Naive thymus-derived CD8-positive, alpha-beta T cell (primary cell): ENCODE results near the gene SNCAIP. TPM values are rescaled to one million over a fixed set of nuclear protein-coding genes. Genes with fewer than 3 reads are reported as not detected.
A peak's percentile ranks its signal among the peaks of the same experiment; 100 is the strongest.

Source experiments
- ATAC-seq, 2 donors: fragments of 150-1000 bp; cut with Tn5 transposase in 1 of 2; sonication (Bioruptor Pico), chemical (Tn5 transposase) in 1 of 2; 1 replicate in 1 of 2; 2 replicates in 1 of 2; pipeline ENCODE4 v1.10.0; 2021; ENCODE audit warnings: mild to moderate bottlenecking in 2 of 2, moderate library complexity in 2 of 2
- POLR2A ChIA-PET: fragments of 350-600 bp; sonication (Branson Sonifier 250); formaldehyde crosslinking; loops from one replicate; lab custom pipeline; 2021; ENCODE audit warnings: antibody characterized with exemption; lab: Charles Lee
- DNase-seq, 10 donors: peaks; one replicate each; pipeline versions ENCODE4 v3.0.0 to v3.0.0-alpha.2; 2020 to 2022
- H3K27ac Mint-ChIP-seq, 10 donors: one replicate each; pipeline ENCODE4 v1.8.0; 2020 to 2022; ENCODE audit warnings: mild to moderate bottlenecking in 10 of 10, mixed read lengths in 10 of 10, moderate library complexity in 4 of 10, inconsistent platforms in 1 of 10
- H3K27me3 Mint-ChIP-seq, 5 donors: one replicate each; pipeline ENCODE4 v1.8.0; 2021 to 2022; ENCODE audit warnings: mixed read lengths in 5 of 5
- H3K36me3 Mint-ChIP-seq, 3 donors: one replicate each; pipeline ENCODE4 v1.8.0; 2020 to 2022; ENCODE audit warnings: mixed read lengths in 3 of 3, mild to moderate bottlenecking in 2 of 3, inconsistent platforms in 1 of 3
- H3K4me1 Mint-ChIP-seq, 4 donors: one replicate each; pipeline ENCODE4 v1.8.0; 2021 to 2022; ENCODE audit warnings: mixed read lengths in 4 of 4
- H3K4me3 Mint-ChIP-seq, 10 donors: one replicate each; pipeline ENCODE4 v1.8.0; 2020 to 2022; ENCODE audit warnings: mild to moderate bottlenecking in 10 of 10, mixed read lengths in 10 of 10, moderate library complexity in 6 of 10, inconsistent platforms in 1 of 10
- H3K9me3 Mint-ChIP-seq, 9 donors: one replicate each; pipeline ENCODE4 v1.8.0; 2020 to 2022; ENCODE audit warnings: mixed read lengths in 9 of 9, mild to moderate bottlenecking in 3 of 9, inconsistent platforms in 1 of 9, moderate library complexity in 1 of 9
- polyA plus RNA-seq, 3 donors: library from polyadenylated mRNA; unstranded; fragments of 300-500 nt; fragmentation: Illumina TruSeq; gene quantifications; one replicate each; pipeline ENCODE4 v1.2.3, GENCODE V29; 2021
- total RNA-seq, 8 experiments: library from RNA in 2 of 8; stranded (reverse) in 2 of 8; gene quantifications; one replicate each; pipeline ENCODE4 v1.2.3 and lab custom pipeline; 2021 to 2026

Gene SNCAIP
- total and polyA plus RNA-seq, 5 experiments from 2014 or later = not detected

GRCh38 chr5:122493091-122494021, 181.3 kb downstream of the SNCAIP start:
- POLR2A ChIA-PET = no interaction called here
- H3K4me1 Mint-ChIP-seq = no peaks in the 10 kb centered on the region

DNA sequence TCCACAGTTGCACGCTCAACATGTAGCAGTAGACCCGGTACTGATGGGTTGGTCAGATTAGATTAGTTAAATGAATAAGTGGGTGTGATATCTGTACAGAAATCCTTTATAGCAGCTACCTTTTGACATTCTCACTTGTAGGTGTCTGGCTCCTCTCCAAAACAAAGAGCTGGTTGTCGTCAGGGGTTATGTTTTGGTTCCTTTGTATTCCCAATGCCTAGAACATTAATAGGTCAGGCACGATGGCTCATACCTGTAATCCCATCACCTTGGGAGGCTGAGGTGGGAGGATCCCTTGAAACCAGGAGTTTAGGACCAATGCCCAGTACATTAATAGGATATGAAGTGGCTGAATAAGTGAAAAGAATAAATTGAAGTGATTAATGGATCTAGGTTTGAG, 182.1 kb downstream of the SNCAIP start:
- ATAC-seq (no peak), DNase-seq (no peak)
- POLR2A ChIA-PET = no interaction called here
- Mint-ChIP-seq H3K4me1 (no peaks in the 10 kb centered on the region), H3K4me3 (no peak overlapping the region), H3K27me3 (peaks cover 0 to 12% (median 2%) of the 10 kb centered on the region in 5 donors), H3K27ac (no peak overlapping the region), H3K36me3 (no peaks in the 10 kb centered on the region), H3K9me3 (peaks cover 0 to 9% (median 0%) of the 10 kb centered on the region in 9 donors)

More at GRCh38 chr5:122493091-122494021, 181.3 kb downstream of the SNCAIP start:
- H3K27ac Mint-ChIP-seq = no peak overlapping the region
- DNase-seq (no peak), ATAC-seq (no peak)
- H3K36me3 Mint-ChIP-seq = no peaks in the 10 kb centered on the region
- peaks cover 0 to 8% (median 4%) of the 10 kb centered on the region in 5 donors for H3K27me3 Mint-ChIP-seq
- no peak overlapping the region for H3K4me3 Mint-ChIP-seq
- peaks cover 0 to 9% (median 0%) of the 10 kb centered on the region in 9 donors for H3K9me3 Mint-ChIP-seq

GRCh38 chr5:122498163-122498562, 186.1 kb downstream of the SNCAIP start:
- no peak for DNase-seq
- no peaks in the 10 kb centered on the region for H3K9me3 Mint-ChIP-seq
- H3K27me3 Mint-ChIP-seq = peaks cover 0 to 31% (median 7%) of the 10 kb centered on the region in 5 donors
- no peaks in the 10 kb centered on the region for H3K36me3 Mint-ChIP-seq
- H3K27ac Mint-ChIP-seq = no peak overlapping the region
- ATAC-seq = no peak
- no peak overlapping the region for H3K4me3 Mint-ChIP-seq
- POLR2A ChIA-PET = no interaction called here
- H3K4me1 Mint-ChIP-seq = no peaks in the 10 kb centered on the region

GRCh38 chr5:122499585-122499984, 187.5 kb downstream of the SNCAIP start:
- H3K27me3 Mint-ChIP-seq = peaks cover 0 to 31% (median 7%) of the 10 kb centered on the region in 5 donors
- H3K27ac Mint-ChIP-seq = no peak overlapping the region
- ATAC-seq (no peak), DNase-seq (no peak)
- no peaks in the 10 kb centered on the region for H3K36me3 Mint-ChIP-seq
- POLR2A ChIA-PET = no interaction called here
- no peak overlapping the region for H3K4me3 Mint-ChIP-seq
- no peaks in the 10 kb centered on the region for H3K4me1 Mint-ChIP-seq
- no peaks in the 10 kb centered on the region for H3K9me3 Mint-ChIP-seq

DNA sequence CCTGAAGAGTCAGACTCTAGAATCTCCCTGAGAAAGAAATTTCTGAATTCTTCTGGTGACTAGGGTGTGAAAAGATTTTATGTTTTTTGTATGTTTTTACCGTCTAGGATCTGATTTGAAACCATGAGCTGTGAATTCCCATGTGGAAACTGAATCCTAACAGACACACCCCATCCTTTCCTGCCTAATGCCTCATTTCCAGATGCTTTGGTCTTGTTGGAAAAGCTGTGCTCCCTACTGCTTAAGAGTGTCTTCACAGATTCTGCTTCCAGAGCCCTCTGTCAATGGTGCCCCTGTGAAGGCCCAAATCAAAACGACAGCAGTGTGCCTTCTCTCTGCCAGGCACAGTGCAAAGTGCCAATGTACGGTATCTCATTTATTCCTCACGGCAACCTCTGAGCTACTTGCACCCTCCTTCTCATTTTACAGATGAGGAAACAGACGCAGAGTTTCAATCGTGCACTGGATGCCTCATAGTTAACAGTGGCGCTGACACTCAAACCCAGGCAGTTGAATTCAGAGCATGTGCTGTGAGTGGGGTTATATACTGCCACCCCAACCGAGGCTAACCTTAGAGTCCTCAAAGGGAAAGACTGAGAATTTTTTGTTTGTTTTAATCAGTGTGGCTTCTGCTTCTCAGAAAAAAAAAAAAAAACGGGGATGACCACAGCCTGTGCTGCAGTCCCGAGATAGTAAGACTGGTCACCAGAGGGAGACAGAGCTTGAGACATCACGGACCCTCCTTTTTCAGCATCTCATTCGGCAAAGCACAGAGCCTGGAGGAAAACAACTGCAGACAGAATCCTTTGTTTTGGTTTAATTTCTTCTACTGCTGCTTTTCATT, 188.4 kb downstream of the SNCAIP start:
- ATAC-seq (no peak), DNase-seq (no peak)
- Mint-ChIP-seq H3K9me3 (no peaks in the 10 kb centered on the region), H3K4me3 (no peak overlapping the region), H3K27ac (no peak overlapping the region), H3K36me3 (no peaks in the 10 kb centered on the region), H3K27me3 (peaks cover 0 to 31% (median 7%) of the 10 kb centered on the region in 5 donors), H3K4me1 (no peaks in the 10 kb centered on the region)
- POLR2A ChIA-PET = no interaction called here

- Mint-ChIP-seq H3K4me3 (no peak overlapping the region), H3K4me1 (no peaks in the 10 kb centered on the region), H3K36me3 (no peaks in the 10 kb centered on the region), H3K9me3 (no peaks in the 10 kb centered on the region), H3K27ac (peak overlapping the region in 1 of 10 donors; percentile 54), H3K27me3 (peaks cover 0 to 31% (median 7%) of the 10 kb centered on the region in 5 donors)
- DNase-seq = no peak
- POLR2A ChIA-PET = no interaction called here
- no peak for ATAC-seq
Measured at GRCh38 chr5:122501089-122501435, 189.0 kb downstream of the SNCAIP start.

DNA sequence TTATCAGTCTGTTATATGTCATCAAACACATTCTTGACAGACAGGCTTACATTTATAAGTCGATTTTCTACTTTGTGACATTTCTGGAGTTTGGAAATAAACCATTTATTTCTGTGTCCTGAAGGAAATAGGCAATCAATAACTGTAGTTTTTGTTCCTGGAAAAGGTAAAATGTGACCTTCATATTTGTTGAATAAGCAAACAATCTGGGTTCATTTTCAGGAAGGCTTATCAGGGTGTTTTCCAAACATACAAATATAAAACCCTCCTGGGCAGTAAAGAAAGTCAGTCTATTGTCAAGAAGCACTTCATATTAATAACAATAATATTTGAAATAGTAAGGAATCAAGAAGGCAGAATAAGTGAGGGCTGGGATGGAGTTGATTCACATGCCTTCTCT, 195.0 kb downstream of the SNCAIP start:
- peaks cover 0 to 11% (median 2%) of the 10 kb centered on the region in 5 donors for H3K27me3 Mint-ChIP-seq
- no peaks in the 10 kb centered on the region for H3K4me1 Mint-ChIP-seq
- no peak overlapping the region for H3K4me3 Mint-ChIP-seq
- DNase-seq (no peak), ATAC-seq (no peak)
- no peaks in the 10 kb centered on the region for H3K36me3 Mint-ChIP-seq
- no peak overlapping the region for H3K27ac Mint-ChIP-seq
- H3K9me3 Mint-ChIP-seq = peaks cover 0 to 9% (median 0%) of the 10 kb centered on the region in 9 donors
- POLR2A ChIA-PET = no interaction called here

DNA sequence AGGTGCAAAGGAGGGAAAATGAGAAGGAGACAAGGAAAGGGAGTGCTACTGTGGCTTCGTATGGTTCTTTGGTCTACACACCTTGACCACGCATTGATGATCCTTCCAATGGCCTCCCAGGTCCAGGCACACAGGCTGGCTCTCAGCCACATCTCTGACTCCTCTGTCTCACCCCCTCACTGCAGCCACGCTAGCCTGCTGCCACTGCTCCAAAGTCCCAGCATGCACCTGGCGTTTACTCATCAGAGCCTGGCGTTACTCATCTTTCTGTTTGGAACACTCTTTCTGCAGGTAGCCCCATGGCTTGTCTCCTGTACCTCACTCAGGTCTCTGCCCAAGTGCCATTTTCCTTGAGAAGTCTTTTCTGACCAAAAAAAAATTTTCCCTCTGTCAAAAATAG, 195.5 kb downstream of the SNCAIP start:
- no peaks in the 10 kb centered on the region for H3K36me3 Mint-ChIP-seq
- H3K27ac Mint-ChIP-seq = no peak overlapping the region
- DNase-seq (no peak), ATAC-seq (no peak)
- POLR2A ChIA-PET = no interaction called here
- no peaks in the 10 kb centered on the region for H3K4me1 Mint-ChIP-seq
- peaks cover 0 to 11% (median 2%) of the 10 kb centered on the region in 5 donors for H3K27me3 Mint-ChIP-seq
- H3K9me3 Mint-ChIP-seq = peaks cover 0 to 9% (median 0%) of the 10 kb centered on the region in 9 donors
- H3K4me3 Mint-ChIP-seq = no peak overlapping the region

GRCh38 chr5:122508623-122509022, 196.6 kb downstream of the SNCAIP start:
- H3K9me3 Mint-ChIP-seq = peaks cover 0 to 9% (median 0%) of the 10 kb centered on the region in 9 donors
- ATAC-seq (no peak), DNase-seq (no peak)
- no peaks in the 10 kb centered on the region for H3K4me1 Mint-ChIP-seq
- POLR2A ChIA-PET = no interaction called here
- H3K36me3 Mint-ChIP-seq = no peaks in the 10 kb centered on the region
- H3K27me3 Mint-ChIP-seq = peaks cover 0 to 11% (median 2%) of the 10 kb centered on the region in 5 donors
- H3K27ac Mint-ChIP-seq = no peak overlapping the region
- H3K4me3 Mint-ChIP-seq = no peak overlapping the region

Other genes with a start within 250 kb of the SNCAIP start
- not detected for gene LOX, start 234.0 kb upstream of the SNCAIP start, total RNA-seq
- not detected for gene LOX, start 234.0 kb upstream of the SNCAIP start, polyA plus RNA-seq
- gene ZNF474, start 182.7 kb upstream of the SNCAIP start, total RNA-seq = under 1 TPM; 0.42 to 0.47 TPM
- gene ZNF474, start 182.7 kb upstream of the SNCAIP start, polyA plus RNA-seq = not detected